ENCODE data around the gene NPR2. TPM values are rescaled to one million over a fixed set of nuclear protein-coding genes. Genes with fewer than 3 reads are reported as not detected.

Gene NPR2
- total and polyA plus RNA-seq, 2 donors (not counting 3 experiments of a cell fraction or from before 2014, with no cell fraction given) = 16.4 to 25.6 TPM

- no peak for FAIRE-seq
- Histone ChIP-seq H3K9me1 (replicated peaks; ENCODE audit: control insufficient read depth, extremely low read depth, insufficient read depth, low read length) (no peaks in the 10 kb centered on the region), H3K79me2 (ENCODE audit: control insufficient read depth, insufficient read depth, low read length) (peaks cover 81% of the 10 kb centered on the region), H3K36me3 (ENCODE audit: control insufficient read depth in 2 of 2, extremely low read depth in 1 of 2, insufficient read depth in 2 of 2, low read length in 2 of 2) (peaks cover 22 to 29% of the 10 kb centered on the region in 2 experiments), H3K9me3 (replicated peaks; ENCODE audit: control insufficient read depth, insufficient read depth, low read length) (no peaks in the 10 kb centered on the region), H3K4me3 (replicated peaks in 1 of 3; ENCODE audit: insufficient read depth in 1 of 3, low read depth in 1 of 3, low read length in 3 of 3) (peak overlapping the region; percentile 19 to 99 (median 87)), H3K4me1 (ENCODE audit: control insufficient read depth, extremely low read depth, insufficient read depth, low read length) (peaks cover 41% of the 10 kb centered on the region), H3K27me3 (ENCODE audit: control insufficient read depth in 2 of 2, insufficient read depth in 2 of 2, low read length in 2 of 2) (no peaks in the 10 kb centered on the region), H2AFZ (ENCODE audit: low read depth, low read length) (no peak overlapping the region), H3K9ac (replicated peaks; ENCODE audit: extremely low read depth, insufficient read depth, low read length) (peak overlapping the region; percentile 32), H4K20me1 (replicated peaks; ENCODE audit: control insufficient read depth, extremely low read depth, insufficient read depth, low read length) (no peaks in the 10 kb centered on the region), H3K27ac (ENCODE audit: insufficient read depth, low read depth, low read length) (no peak overlapping the region), H3K4me2 (ENCODE audit: insufficient read depth, low read length) (peak overlapping the region; percentile 98)
- CTCF ChIA-PET = interaction anchor here (0.6 to 7.2 kb wide), 9 partner anchors 9 to 137 kb away, joined by 4 to 86 read pairs (median 6); partner anchors contain the start of gene MSMP
- TF ChIP-seq POLR2A (IDR thresholded peaks at IDR 0.05; ENCODE audit: low read depth, low read length) (no peak), MYC (IDR thresholded peaks at IDR 0.05; ENCODE audit: low read depth, low read length) (no peak), POLR2AphosphoS5 (IDR thresholded peaks at IDR 0.05; ENCODE audit: insufficient read depth, low read depth, low read length) (no peak), CTCF (IDR thresholded peaks at IDR 0.05; ENCODE audit: extremely low read depth in 1 of 2, insufficient read depth in 1 of 2, low read depth in 1 of 2, low read length in 2 of 2) (no peak), JUN (IDR thresholded peaks at IDR 0.05; ENCODE audit: borderline replicate concordance, insufficient read depth, insufficient read length, low read depth) (no peak), EZH2 (IDR thresholded peaks at IDR 0.05; ENCODE audit: borderline replicate concordance, low read depth, low read length, severe bottlenecking) (no peak), GATA2 (IDR thresholded peaks at IDR 0.05; ENCODE audit: insufficient read depth, insufficient read length, low read depth, low read length) (no peak), FOS (IDR thresholded peaks at IDR 0.05; ENCODE audit: borderline replicate concordance, insufficient read depth, low read length) (no peak)
- TF ChIP-seq, protein P1, sequence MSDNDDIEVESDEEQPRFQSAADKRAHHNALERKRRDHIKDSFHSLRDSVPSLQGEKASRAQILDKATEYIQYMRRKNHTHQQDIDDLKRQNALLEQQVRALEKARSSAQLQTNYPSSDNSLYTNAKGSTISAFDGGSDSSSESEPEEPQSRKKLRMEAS (IDR thresholded peaks at IDR 0.05; ENCODE audit: insufficient read depth, insufficient read length) = no peak
- POLR2A ChIA-PET = no interaction called here
- intact Hi-C loops (cut with micrococcal nuclease) = loop anchor here (1.0 kb wide), 1 partner anchor 9 kb away; no protein-coding TSS in a partner anchor
- no peak for DNase-seq (ENCODE audit: low read depth, low spot score)
- dilution Hi-C loops (cut with MboI; ENCODE audit: extremely low pct_ligation_motif_present, low sequenced_read_pairs) = no loop called here
- no TSS peak for BruUV-seq (replicated peaks)
Measured at GRCh38 chr9:35745569-35745968, 45.8 kb upstream of the NPR2 start.
